ENCODE data around the gene LRRTM4. TPM values are rescaled to one million over a fixed set of nuclear protein-coding genes. Genes with fewer than 3 reads are reported as not detected.

The LRRTM4 gene
- total and polyA plus RNA-seq, 2 donors from 2014 or later, result 0.19 TPM; not detected in 1

GRCh38 chr2:77013457-77013856 lies 508.7 kb downstream of the LRRTM4 start:
- H3K27me3 ChIP-seq (ENCODE audit: control insufficient read depth, insufficient read depth, low read length), result no peaks in the 10 kb centered on the region
- intact Hi-C loops (cut with DNase I), result no loop called here
- H3K4me3 ChIP-seq (ENCODE audit: low read length in 3 of 3), result no peak overlapping the region
- DNase-seq, result no peak
- no peak for TF ChIP-seq CTCF (IDR thresholded peaks at IDR 0.05; ENCODE audit: borderline replicate concordance, extremely low read depth, insufficient read depth)
- H3K9me3 ChIP-seq (ENCODE audit: control insufficient read depth in 2 of 3, insufficient read depth in 1 of 3, low read length in 3 of 3), result no peaks in the 10 kb centered on the region
- no peaks in the 10 kb centered on the region for H3K36me3 ChIP-seq (ENCODE audit: control insufficient read depth in 2 of 3, insufficient read depth in 3 of 3, low read length in 3 of 3)
- no peaks in the 10 kb centered on the region for H3K4me1 ChIP-seq (ENCODE audit: control insufficient read depth in 2 of 3, insufficient read depth in 2 of 3, low read depth in 1 of 3, low read length in 3 of 3)
- no peak overlapping the region for H3K9ac ChIP-seq (ENCODE audit: low read length in 3 of 3)
- no peak for FAIRE-seq
- H3K27ac ChIP-seq (ENCODE audit: low read depth in 2 of 2, low read length in 2 of 2), result no peak overlapping the region

GRCh38 chr2:77009307-77009706 lies 512.9 kb downstream of the LRRTM4 start:
- DNase-seq, result no peak
- Histone ChIP-seq H3K36me3 (ENCODE audit: control insufficient read depth in 2 of 3, insufficient read depth in 3 of 3, low read length in 3 of 3) (no peaks in the 10 kb centered on the region), H3K4me1 (ENCODE audit: control insufficient read depth in 2 of 3, insufficient read depth in 2 of 3, low read depth in 1 of 3, low read length in 3 of 3) (no peaks in the 10 kb centered on the region), H3K9me3 (ENCODE audit: control insufficient read depth in 2 of 3, insufficient read depth in 1 of 3, low read length in 3 of 3) (no peaks in the 10 kb centered on the region), H3K4me3 (ENCODE audit: low read length in 3 of 3) (no peak overlapping the region), H3K27ac (ENCODE audit: low read depth in 2 of 2, low read length in 2 of 2) (no peak overlapping the region), H3K9ac (ENCODE audit: low read length in 3 of 3) (no peak overlapping the region), H3K27me3 (ENCODE audit: control insufficient read depth, insufficient read depth, low read length) (no peaks in the 10 kb centered on the region)
- no peak for TF ChIP-seq CTCF (IDR thresholded peaks at IDR 0.05; ENCODE audit: borderline replicate concordance, extremely low read depth, insufficient read depth)
- no peak for FAIRE-seq
- intact Hi-C loops (cut with DNase I), result no loop called here

- intact Hi-C loops (cut with DNase I), result no loop called here
- DNase-seq (no peak), FAIRE-seq (no peak)
- no peak for TF ChIP-seq CTCF (IDR thresholded peaks at IDR 0.05; ENCODE audit: borderline replicate concordance, extremely low read depth, insufficient read depth)
- Histone ChIP-seq H3K9ac (ENCODE audit: low read length in 3 of 3) (no peak overlapping the region), H3K27ac (ENCODE audit: low read depth in 2 of 2, low read length in 2 of 2) (no peak overlapping the region), H3K9me3 (ENCODE audit: control insufficient read depth in 2 of 3, insufficient read depth in 1 of 3, low read length in 3 of 3) (no peaks in the 10 kb centered on the region), H3K36me3 (ENCODE audit: control insufficient read depth in 2 of 3, insufficient read depth in 3 of 3, low read length in 3 of 3) (no peaks in the 10 kb centered on the region), H3K27me3 (ENCODE audit: control insufficient read depth, insufficient read depth, low read length) (no peaks in the 10 kb centered on the region), H3K4me3 (ENCODE audit: low read length in 3 of 3) (no peak overlapping the region), H3K4me1 (ENCODE audit: control insufficient read depth in 2 of 3, insufficient read depth in 2 of 3, low read depth in 1 of 3, low read length in 3 of 3) (no peaks in the 10 kb centered on the region)
These were observed 513.3 kb downstream of the LRRTM4 start for GRCh38 chr2:77008853-77009252.

GRCh38 chr2:77007686-77008085 lies 514.5 kb downstream of the LRRTM4 start:
- FAIRE-seq (no peak), DNase-seq (no peak)
- H3K9me3 ChIP-seq (ENCODE audit: control insufficient read depth in 2 of 3, insufficient read depth in 1 of 3, low read length in 3 of 3), result no peaks in the 10 kb centered on the region
- H3K27ac ChIP-seq (ENCODE audit: low read depth in 2 of 2, low read length in 2 of 2), result no peak overlapping the region
- no peak overlapping the region for H3K9ac ChIP-seq (ENCODE audit: low read length in 3 of 3)
- no peaks in the 10 kb centered on the region for H3K27me3 ChIP-seq (ENCODE audit: control insufficient read depth, insufficient read depth, low read length)
- intact Hi-C loops (cut with DNase I), result no loop called here
- no peak overlapping the region for H3K4me3 ChIP-seq (ENCODE audit: low read length in 3 of 3)
- no peak for TF ChIP-seq CTCF (IDR thresholded peaks at IDR 0.05; ENCODE audit: borderline replicate concordance, extremely low read depth, insufficient read depth)
- H3K36me3 ChIP-seq (ENCODE audit: control insufficient read depth in 2 of 3, insufficient read depth in 3 of 3, low read length in 3 of 3), result no peaks in the 10 kb centered on the region
- H3K4me1 ChIP-seq (ENCODE audit: control insufficient read depth in 2 of 3, insufficient read depth in 2 of 3, low read depth in 1 of 3, low read length in 3 of 3), result no peaks in the 10 kb centered on the region
